HG02973 (cell line): ENCODE measurements around the gene PITPNC1.

Experiments
- ATAC-seq: cut with Tn5 transposase; IDR thresholded peaks from one replicate; pipeline ENCODE4 v1.9.1; 2021; ENCODE audit warnings: moderate library complexity; ENCODE audit not compliant: unreplicated experiment

Gene PITPNC1

DNA sequence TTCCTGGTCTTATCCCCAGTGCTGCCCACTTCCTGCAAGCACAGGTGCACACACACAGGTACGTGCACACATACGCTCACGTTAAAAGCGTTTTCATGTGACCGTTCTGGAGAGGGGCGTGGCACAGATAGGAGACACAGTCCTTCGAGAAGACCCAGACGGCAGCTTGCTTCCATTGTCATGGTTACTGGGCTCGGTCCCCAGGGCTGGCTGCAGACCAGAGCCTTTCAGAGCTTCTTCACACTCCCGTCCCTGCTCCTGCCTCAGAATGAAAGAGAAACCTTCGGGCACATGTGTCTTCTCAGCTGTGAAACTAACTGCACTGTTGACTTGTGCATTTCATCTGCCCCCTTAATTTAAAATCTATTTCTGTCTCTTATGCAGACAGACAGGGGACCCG lies 154.2 kb downstream of the PITPNC1 start:
- peak; percentile 85 for ATAC-seq

DNA sequence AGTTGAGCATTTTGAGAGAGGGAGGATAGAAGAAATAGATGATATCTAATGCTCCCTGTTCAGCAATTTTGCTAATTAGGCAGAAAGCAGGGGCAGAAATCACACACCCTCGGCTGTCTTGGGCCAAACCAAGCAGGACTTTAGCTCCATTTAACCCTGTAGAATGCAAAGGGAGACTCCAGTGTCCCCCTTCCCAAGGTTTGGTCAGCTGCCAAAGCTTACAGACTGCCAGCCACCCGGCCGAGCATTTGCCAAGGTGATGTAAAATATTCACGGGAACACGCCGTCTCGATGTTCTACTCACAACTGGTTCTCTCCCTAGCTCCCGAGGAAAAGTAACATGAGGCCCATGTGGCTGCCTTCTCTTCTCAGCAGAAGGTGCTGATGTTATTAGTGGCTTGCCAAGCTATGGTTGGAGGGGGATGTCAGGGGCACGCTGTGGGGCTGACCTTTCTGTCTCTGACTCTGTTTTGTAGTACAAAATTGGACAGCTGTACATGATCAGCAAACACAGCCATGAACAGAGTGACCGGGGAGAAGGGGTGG lies 155.3 kb downstream of the PITPNC1 start:
- no peak for ATAC-seq

DNA sequence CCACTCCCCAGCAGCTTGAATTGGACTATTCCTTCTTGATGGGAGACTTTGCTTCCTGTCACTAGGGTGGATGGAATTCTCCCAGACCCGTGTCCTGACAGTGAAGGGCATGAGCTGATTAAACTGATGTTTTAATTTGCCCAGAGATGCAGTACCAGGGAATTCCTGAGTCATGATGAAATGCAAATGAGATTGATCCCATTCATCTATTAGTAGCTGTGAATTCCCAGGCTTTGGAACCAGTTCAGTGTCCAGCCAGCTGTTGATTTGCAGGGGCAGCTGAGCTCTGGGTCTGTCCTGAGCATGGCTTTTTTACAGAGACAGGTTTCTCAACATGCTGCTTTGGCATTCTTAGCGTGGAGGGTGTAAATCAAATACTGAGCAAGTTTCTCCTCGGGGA lies 157.9 kb downstream of the PITPNC1 start:
- ATAC-seq: no peak

DNA sequence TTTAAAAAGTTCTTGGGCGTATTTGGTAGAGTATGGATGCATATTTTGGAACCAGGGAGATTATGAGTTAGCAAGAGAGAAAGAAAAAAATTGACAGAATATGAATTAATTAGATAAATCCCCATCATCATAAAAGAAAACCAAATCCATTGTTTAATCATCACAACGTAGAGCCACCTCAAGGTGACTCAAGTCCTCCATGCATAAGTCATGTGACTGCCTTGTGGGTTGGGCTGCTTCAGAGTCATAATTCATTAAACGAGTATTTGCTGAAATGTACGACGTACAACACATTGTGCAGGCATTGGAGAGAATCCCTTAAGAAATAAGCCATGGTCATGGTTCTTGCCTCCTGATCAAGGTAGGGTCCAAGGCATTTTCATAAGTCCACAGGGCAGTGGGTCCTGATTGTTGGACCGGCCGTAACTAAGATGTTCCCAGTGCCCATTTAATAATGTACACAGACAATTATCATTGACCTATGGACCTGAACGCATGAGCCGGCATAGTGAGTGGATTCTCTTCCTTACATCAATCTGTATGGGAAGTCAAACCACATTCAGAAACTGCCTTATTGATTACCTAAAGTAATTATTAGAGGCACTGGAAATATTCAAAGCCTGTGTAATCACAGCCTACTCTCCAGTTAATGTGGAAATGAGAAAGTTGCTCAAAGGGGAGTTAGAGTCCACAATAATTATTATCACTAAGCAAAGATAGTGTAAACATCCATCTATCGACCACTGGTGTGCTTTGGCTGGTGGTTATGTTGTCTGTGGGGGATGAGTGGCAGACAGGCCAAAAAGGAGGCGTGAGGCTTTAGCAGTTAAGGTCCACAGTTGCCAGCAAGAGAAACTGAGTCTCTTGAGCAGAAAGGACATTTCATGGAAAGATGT lies 165.4 kb downstream of the PITPNC1 start:
- no peak for ATAC-seq

DNA sequence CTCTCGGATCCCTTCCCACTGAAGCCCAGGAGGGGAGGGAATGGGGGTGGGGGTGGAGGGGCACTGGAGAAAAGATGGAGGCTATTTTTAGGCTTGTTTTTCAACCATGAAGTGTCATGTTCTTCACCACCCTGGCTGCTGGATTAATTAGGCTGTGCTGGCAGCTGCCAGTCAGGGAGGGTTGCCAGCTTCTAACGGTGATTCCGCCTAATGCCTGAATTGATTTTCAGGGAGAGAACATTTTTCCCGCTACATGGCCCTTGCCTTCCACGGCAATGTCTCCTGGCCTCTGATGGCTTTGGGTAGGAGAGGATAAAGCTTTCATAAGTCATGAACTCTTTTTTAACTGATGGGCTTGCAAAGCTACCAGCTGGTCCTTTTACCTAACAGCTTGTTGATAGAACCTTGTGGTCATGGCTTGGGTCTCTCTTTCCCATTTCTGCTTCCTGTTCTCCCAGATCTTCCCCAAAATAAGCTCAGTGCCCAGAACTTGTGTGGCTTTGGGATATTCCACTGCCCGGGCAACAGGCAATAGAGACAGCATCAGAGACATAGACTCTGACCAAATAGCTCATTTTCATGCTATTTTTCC lies 167.4 kb downstream of the PITPNC1 start:
- ATAC-seq: no peak

DNA sequence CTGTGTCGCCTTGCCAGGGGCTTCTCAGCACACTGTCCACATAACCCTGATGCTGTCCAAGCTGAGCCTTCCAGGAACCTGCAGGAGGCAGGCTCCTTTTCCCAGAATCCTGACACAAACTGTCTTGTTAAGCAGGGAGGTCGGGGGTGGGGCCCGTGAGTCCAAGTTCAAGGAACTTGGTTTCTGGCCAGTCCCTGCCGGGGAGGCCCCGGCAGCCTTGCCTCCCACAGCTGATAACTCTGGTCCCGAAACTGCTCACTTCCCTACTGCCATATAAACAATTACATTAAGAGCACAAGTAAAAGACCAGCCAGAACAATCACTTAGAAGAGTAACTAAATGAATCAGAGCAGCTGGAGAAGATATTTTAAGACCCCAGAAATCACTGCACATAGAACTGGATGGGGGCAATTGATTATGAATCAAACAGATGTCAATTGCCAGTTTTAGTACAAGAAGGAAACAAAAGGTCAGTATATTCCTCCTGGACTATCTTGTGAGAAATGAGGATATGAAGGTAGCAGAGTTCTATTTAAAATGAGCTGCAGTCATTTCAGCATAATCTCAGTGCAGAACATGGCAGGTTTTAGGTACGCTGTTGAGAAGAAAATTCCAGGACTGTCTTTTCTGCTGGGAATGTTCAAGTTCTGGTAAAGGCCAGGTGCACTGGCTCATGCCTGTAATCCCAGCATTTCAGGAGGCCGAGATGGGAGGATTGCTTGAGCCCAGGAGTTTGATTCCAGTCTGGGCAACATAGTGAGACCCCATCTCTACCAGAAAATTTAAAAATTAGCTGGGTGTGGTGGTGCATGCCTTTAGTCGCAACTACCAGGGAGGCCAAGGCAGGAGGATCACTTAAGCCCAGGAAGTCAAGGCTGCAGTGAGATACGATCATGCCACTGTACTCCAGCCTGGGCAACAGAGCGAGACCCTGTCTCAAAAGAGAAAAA lies 169.8 kb downstream of the PITPNC1 start:
- ATAC-seq: peak; percentile 94

DNA sequence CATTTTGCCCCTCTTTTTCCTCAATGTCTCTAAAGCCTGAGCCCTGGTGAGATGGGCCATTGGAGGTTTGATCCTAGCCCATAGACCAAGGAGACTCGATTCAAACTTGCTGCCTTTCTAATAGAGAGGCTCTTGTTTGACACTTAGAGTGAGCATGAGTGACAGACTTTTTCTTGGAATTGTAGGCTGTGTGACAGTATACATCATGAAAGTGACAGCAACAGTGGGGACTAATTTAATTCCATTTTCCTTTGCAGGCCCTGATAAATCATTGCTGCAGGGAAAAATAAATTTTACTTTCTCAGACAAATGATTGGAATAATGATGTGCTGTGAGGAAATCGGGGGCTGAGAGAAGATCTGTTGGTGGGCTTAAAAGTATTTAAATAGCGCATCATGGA lies 171.6 kb downstream of the PITPNC1 start:
- ATAC-seq: no peak

DNA sequence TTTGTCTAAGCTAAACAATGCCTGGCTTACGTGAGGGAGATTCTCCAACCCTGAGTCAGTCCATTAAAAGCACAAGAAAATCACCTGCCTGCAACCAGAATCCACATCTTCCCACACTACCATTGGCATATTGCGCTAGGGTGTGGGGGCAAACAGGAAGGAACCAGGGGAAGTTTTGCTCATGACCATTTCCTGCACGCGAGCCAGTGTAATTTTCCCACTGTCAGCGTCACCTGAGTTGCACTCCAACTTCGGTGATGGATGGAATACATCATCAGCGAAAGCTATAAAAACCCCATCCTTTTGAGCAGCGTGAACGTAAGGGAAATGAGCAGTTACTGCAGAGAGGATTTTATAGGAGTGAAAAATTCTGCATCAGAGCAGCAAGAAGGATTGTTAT lies 172.7 kb downstream of the PITPNC1 start:
- no peak for ATAC-seq

DNA sequence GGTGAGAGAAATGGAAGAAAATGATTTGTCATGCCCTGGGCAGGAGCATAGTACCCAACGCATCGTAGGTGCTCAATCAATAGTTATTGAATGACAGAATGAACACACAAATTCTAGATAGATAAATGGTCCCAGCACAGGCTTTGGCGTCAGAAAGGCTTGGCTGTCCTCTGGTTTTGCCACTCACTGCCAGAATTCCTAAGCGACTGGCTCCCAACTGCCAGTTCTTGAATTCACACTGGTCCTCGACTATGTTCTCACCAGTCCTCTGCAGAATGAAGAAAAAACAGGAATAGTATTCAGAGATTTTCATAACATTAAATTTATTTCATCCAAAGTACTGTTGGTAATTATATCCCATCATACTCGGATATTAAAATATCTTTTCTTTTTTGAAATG lies 177.6 kb downstream of the PITPNC1 start:
- ATAC-seq: no peak

DNA sequence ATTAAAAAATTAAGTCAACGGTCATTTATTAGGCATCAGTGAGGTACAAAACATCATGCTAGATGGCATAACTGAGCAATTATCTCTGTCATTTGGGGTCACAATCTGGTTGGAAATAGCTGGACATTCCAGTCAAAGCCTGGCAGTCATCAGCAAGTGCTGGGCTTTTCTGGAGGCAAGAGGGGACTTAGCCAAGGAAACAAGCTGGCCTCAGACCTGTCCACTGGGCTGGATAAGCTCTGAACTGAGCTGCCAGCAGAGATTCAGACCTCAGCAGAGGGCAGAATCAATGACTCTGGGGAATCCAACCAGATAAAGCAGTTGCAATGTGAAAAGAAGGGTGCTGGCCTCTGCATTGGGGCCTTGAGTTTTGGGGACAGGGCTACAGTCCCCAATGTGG lies 178.8 kb downstream of the PITPNC1 start:
- ATAC-seq: no peak

DNA sequence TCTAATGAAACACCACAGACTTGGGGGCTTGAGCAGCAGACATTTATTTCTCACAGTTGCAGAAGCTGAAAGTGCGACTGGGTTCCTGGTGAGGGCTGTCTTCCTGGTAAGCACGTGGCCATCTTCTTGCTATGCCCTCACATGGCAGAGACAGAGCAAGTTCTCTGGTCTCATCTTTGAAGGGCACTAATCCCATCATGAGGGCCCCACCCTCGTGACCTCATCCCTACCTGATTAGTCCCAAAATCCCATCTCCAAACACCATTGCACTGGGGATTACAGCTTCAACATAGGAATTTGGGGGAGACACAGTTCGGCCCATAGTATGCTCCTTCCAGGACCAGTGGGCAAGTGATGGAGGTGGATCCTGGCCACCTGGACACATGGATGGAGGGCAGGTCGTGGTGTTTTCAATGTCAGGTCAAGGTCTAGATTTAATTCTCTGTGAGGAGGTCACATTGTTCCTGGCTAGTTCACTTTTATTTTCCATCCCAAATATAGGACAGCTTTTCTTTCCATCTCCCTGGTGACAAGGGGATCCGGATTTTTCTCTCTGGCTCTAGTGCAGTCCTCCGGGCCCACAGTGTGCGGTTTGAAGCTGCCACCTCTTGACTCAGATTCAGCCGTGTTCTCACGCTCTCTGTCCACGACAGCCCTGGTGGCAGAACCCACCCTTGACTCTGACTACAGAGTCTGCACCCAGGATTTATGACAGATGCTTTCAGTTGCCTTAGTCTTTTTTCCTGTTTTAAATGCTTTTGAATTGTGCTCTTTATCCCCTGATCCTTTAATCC lies 180.2 kb downstream of the PITPNC1 start:
- ATAC-seq: no peak

DNA sequence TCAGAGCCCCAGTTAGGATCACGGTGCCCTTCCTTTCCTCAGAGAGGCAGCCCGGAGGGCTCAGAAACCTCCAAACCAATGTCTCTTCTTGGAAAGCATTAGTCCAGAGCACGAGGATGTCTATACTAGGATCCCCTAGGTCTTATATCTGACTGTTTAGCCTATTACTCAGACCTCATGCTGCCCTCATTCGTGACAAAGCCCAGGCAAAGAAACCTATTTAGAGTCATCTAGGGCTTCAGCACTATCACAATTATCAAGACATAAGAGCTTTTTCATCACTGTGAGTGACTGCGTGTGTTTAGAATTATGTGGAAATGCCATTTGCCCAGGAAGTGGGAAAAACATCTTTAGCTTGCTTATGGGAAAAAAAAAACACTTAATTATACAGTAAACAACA lies 180.8 kb downstream of the PITPNC1 start:
- no peak for ATAC-seq

DNA sequence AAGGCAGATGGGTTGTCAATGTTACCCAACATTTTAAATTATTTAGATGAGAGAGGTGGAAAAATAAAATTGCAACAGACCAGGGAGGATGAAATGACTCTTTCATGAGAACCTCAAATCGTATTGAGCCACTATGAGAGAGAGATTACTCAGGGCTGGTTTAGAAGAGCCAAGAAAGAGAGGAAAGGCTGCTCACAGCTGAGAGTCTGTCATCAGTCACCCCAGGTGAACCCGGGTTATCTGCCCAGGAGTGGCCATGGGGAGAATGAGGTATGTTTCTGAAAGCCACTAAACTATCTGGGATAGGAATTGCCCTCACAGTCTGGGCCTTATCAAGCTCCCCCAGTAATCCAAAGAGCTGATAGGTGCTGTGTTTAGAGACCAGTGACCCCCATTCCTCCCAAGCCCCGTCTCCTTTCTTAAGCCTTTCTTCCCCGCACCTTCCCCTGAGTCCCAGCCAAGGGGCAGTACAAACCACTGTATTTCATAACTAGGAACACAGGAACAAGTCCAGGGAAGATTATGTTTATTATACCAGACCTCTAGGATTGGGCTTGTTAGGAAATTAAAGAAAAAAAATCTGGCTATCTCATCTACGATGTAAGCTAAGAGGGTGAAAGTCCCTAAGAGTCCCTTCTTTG lies 181.8 kb downstream of the PITPNC1 start:
- no peak for ATAC-seq

DNA sequence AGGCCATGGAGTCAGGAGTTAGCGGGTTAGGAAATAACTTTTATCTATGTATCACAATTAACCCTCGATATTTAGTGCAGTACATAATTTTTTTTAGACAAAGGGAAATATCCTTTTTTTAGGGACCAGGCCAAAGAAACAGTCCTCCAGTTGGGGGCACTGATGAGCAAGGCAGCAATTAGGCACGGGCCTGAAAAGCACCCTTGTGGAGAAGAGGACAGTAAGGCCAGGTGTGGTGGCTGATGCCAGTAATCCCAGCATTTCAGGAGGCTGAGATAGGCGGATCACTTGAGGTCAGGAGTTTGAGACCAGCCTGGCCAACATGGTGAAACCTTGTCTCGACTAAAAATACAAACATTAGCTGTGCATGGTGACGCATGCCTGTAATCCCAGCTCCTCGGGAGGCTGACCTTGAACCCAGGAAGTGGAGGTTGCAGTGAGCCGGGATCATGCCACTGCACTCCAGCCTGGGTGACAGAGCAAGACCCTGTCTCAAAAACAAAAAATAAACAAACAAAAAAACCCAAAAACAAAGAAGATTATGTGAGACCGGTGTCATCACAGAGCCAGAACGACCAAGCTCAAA lies 182.4 kb downstream of the PITPNC1 start:
- ATAC-seq: no peak

DNA sequence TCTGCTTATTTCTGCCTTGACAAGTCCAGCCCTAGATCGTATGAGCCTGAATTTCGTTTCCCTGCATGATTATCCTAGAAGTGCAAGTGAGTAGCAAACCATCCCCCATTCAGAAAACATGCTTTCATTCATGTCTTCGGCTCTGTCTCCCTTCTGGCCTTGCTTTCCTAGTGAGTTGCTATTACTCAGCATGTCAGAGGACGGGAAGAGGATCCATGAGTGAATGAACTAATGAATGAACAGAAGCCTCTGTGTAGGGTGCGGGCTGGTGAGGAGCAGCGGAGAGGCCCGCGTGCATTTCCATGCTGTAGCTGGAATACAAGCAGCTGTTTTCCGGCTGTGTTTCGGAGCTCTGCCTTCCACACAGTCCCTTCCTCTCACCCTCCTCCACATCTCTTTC lies 184.9 kb downstream of the PITPNC1 start:
- ATAC-seq: no peak

DNA sequence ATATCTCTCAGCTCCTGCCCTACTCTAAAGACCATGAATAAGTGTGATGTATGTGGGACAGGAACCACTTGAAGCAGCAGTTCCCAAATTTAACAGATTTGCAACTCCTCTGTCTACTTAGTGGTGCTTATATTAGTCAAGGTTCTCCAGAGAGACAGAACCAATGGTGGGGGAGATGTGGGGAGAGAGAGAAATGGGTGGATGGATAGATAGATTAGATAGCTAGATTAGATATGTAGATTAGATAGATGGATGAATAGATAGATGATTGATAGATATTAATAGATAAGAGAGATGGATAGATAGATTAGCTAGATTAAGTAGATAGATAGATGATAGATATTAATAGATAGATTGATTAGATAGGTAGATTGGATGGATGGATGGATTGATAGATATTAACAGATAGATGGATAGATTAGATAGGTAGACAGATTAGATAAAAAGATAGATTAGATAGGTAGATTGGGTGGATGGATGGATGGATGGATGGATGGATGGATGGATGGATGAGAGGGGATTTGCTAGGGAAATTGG lies 186.7 kb downstream of the PITPNC1 start:
- no peak for ATAC-seq

DNA sequence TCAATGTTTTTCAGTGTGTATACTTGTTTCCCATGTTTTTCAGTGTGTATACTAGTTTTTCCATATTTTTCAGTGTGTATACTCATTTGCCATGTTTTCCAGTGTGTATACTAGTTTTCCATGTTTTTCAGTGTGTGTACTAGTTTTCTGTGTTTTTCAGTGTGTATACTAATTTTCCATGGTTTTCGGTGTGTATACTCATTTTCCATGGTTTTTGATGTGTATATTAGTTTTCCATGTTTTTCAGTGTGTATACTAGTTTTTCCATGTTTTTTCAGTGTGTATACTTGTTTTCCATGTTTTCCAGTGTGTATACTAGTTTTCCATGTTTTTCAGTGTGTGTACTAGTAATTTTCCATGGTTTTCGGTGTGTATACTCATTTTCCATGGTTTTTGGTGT lies 188.0 kb downstream of the PITPNC1 start:
- ATAC-seq: no peak

DNA sequence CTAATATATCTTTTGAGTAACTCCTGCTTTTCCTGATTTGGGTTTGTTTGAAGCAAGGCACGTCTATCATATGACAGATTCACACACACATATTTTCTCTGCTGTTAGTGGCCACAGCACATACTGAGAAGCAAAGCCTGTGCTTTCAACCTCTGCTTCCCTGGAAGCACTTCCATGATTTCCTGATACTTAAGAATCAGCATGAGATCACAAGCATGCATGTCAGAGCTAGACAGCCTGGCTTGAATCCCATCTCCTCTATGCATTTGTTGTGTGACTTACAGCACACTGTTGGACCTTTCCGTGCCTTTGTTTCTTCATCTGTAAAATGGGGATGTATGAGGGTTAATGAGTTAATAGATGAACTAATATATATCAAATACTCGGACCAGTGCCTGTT lies 189.6 kb downstream of the PITPNC1 start:
- ATAC-seq: no peak

DNA sequence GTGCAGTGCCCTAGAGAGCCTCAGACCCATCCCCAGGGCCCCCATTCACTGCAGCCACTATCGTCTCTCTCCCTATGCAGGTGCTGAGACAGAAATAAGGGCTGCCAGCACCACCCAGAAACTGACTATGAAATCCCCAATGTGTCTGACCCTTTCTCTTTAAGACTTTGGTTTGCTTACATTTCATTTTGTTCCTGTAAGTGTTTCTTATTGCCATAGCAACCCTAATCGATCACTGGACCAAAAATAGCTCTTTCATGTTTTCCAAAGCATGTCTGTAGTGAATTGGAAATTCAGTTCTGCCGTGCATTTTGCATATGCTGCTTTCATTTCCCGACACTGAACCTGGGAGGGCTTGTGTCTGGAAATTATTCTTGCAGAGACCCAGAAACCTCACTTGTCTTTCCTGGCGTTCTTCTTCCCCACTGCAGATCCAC lies 192.0 kb downstream of the PITPNC1 start:
- ATAC-seq: no peak
